Measurements from ENCODE around the gene ADGRE2. TPM values are rescaled to one million over a fixed set of nuclear protein-coding genes. Genes with fewer than 3 reads are reported as not detected.

ADGRE2 gene
- total RNA-seq, 1 donor from 2014 or later = 0.63 TPM

DNA sequence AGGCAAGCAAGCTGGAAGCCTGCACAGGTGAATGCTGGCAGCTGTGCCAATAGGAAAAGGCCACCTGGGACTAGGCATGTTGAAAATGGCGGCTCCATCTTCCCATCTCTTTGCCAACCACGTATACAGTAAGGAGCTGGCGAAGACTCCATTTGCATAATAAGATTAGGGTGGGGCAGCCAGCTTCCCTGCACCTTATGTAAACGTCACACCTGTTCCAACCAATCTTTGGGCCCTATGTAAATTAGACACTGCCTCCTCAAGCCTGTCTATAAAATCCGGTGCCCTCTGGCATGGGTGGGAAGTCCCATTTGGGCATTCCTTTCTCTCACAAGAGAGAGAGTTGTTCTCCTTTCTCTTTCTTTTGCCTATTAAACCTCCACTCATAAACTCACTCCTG lies 16.8 kb downstream of the ADGRE2 start:
- DNase-seq = no peak
- no peaks in the 10 kb centered on the region for H3K4me1 ChIP-seq
- no peak overlapping the region for H3K27ac ChIP-seq (replicated peaks)
- no peak overlapping the region for H3K4me3 ChIP-seq
- intact Hi-C loops (cut with micrococcal nuclease) = no loop called here
- no peaks in the 10 kb centered on the region for H3K36me3 ChIP-seq
- peaks cover 12% of the 10 kb centered on the region for H3K27me3 ChIP-seq (ENCODE audit: low read depth)
- TF ChIP-seq, protein P1, sequence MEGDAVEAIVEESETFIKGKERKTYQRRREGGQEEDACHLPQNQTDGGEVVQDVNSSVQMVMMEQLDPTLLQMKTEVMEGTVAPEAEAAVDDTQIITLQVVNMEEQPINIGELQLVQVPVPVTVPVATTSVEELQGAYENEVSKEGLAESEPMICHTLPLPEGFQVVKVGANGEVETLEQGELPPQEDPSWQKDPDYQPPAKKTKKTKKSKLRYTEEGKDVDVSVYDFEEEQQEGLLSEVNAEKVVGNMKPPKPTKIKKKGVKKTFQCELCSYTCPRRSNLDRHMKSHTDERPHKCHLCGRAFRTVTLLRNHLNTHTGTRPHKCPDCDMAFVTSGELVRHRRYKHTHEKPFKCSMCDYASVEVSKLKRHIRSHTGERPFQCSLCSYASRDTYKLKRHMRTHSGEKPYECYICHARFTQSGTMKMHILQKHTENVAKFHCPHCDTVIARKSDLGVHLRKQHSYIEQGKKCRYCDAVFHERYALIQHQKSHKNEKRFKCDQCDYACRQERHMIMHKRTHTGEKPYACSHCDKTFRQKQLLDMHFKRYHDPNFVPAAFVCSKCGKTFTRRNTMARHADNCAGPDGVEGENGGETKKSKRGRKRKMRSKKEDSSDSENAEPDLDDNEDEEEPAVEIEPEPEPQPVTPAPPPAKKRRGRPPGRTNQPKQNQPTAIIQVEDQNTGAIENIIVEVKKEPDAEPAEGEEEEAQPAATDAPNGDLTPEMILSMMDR (IDR thresholded peaks at IDR 0.05; ENCODE audit: borderline replicate concordance) = no peak
- peaks cover 24% of the 10 kb centered on the region for H3K9me3 ChIP-seq (replicated peaks)

DNA sequence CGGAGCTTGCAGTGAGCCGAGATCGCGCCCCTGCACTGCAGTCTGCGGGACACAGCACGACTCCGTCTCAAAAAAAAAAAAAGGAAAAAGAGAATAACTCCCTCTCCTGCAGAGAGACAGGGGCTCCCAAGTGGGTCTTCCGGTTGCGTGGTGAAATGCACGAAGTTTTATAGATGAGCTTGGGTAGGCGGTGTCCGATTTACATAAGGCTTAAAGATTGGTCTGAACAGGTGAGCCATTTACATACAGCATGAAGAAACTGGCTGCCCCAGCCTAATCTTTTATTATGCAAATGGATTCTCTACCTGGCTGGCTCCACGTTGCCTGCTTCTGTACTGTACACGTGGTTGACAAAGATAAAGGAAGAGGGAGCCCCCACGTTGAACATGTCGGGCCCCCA lies 19.5 kb downstream of the ADGRE2 start:
- H3K4me3 ChIP-seq = no peak overlapping the region
- TF ChIP-seq, protein P1 (IDR thresholded peaks at IDR 0.05; ENCODE audit: borderline replicate concordance) = no peak
- H3K4me1 ChIP-seq = no peaks in the 10 kb centered on the region
- no peak overlapping the region for H3K27ac ChIP-seq (replicated peaks)
- intact Hi-C loops (cut with micrococcal nuclease) = no loop called here
- no peaks in the 10 kb centered on the region for H3K36me3 ChIP-seq
- no peak for DNase-seq
- H3K9me3 ChIP-seq (replicated peaks) = peaks cover 24% of the 10 kb centered on the region
- peaks cover 15% of the 10 kb centered on the region for H3K27me3 ChIP-seq (ENCODE audit: low read depth)

DNA sequence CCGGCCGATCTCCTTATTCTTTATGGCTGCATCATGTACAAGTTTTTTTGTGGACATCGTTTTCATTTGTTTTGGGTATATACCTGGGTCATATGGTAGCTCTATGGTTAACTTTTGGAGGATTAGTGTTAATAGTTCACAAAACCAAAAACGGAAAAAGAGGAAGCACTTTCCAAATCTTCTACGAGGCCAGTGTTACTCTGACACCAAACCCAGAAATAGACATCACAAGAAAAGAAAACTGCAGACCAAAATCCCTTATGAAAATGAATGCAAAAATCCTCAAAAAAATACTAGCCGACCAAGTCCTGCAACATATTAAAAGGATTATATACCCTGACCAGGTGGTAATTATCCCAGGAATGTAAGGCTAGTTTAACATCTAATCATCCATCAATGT lies 29.8 kb downstream of the ADGRE2 start:
- Histone ChIP-seq H3K4me1 (no peaks in the 10 kb centered on the region), H3K36me3 (no peaks in the 10 kb centered on the region), H3K9me3 (replicated peaks) (peaks cover 8% of the 10 kb centered on the region), H3K4me3 (no peak overlapping the region), H3K27ac (replicated peaks) (no peak overlapping the region), H3K27me3 (ENCODE audit: low read depth) (no peaks in the 10 kb centered on the region)
- intact Hi-C loops (cut with micrococcal nuclease) = no loop called here
- DNase-seq = no peak
- TF ChIP-seq, protein P1 (IDR thresholded peaks at IDR 0.05; ENCODE audit: borderline replicate concordance) = no peak

DNA sequence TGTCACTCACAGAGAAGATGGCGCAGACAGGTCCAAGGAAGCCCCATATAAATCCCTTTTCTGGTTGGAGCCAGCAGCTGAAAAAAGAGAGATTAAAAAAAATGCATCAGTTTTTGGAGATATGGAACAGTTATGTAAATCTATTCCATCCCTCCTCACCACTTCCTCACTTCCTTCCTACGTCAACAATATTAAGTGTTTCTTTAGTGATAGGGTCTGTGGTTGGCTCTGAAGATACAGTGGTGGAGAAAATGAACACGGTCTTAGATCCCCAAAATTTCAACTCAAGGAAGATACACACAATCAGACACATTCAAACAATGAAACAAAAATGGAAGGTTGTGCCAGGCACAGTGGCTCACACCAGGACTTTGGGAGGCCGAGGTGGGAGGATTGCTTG lies 31.5 kb downstream of the ADGRE2 start:
- Histone ChIP-seq H3K9me3 (replicated peaks) (peaks cover 22% of the 10 kb centered on the region), H3K4me3 (no peak overlapping the region), H3K36me3 (no peaks in the 10 kb centered on the region), H3K27me3 (ENCODE audit: low read depth) (no peaks in the 10 kb centered on the region), H3K4me1 (no peaks in the 10 kb centered on the region), H3K27ac (replicated peaks) (no peak overlapping the region)
- no peak for DNase-seq
- TF ChIP-seq, protein P1 (IDR thresholded peaks at IDR 0.05; ENCODE audit: borderline replicate concordance) = no peak
- intact Hi-C loops (cut with micrococcal nuclease) = no loop called here

DNA sequence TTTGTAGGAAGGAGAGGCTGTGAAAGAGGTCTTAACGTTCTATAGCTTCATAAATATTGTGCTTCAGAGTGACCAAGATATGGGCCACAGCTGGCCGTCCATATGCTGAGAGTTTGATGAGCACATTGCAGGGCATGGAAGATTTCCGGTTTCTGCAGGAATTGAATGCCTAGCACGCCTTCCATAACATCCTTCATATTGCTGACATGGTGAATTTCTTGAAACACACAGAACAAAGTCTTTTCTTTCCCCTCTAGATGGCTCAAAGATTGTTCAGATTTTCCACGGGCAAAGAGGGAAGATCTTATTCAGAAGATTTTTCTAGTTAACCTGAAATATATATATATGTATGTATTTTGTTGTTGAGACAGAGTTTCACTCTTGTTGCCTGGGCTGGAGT lies 42.4 kb downstream of the ADGRE2 start:
- TF ChIP-seq, protein P1 (IDR thresholded peaks at IDR 0.05; ENCODE audit: borderline replicate concordance) = no peak
- H3K36me3 ChIP-seq = peaks cover 2% of the 10 kb centered on the region
- H3K27me3 ChIP-seq (ENCODE audit: low read depth) = no peaks in the 10 kb centered on the region
- intact Hi-C loops (cut with micrococcal nuclease) = no loop called here
- no peak for DNase-seq
- H3K27ac ChIP-seq (replicated peaks) = no peak overlapping the region
- no peaks in the 10 kb centered on the region for H3K4me1 ChIP-seq
- no peak overlapping the region for H3K4me3 ChIP-seq
- peaks cover 17% of the 10 kb centered on the region for H3K9me3 ChIP-seq (replicated peaks)

DNA sequence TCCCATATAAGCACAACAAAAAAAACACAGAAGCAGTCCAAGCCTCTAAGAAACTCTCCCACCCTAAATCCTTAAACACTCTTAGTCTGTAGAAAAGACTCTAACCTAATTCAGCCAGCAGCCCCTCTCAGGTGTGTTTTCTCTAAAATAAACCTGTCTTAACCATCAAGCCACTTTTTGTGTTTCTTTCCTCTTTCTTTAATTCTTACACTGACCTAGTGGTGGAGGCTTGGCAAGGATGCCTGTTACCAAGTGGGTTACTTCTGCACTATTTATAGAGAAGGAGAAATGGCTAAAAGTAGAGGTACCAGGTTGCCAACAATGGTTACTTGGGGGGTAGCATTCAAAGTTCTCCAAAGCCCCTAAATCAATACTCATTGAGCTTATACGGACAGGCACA lies 44.8 kb downstream of the ADGRE2 start:
- H3K27me3 ChIP-seq (ENCODE audit: low read depth) = no peaks in the 10 kb centered on the region
- H3K36me3 ChIP-seq = peaks cover 2% of the 10 kb centered on the region
- no peak overlapping the region for H3K27ac ChIP-seq (replicated peaks)
- no peaks in the 10 kb centered on the region for H3K4me1 ChIP-seq
- intact Hi-C loops (cut with micrococcal nuclease) = no loop called here
- no peak overlapping the region for H3K4me3 ChIP-seq
- DNase-seq = no peak
- H3K9me3 ChIP-seq (replicated peaks) = peaks cover 40% of the 10 kb centered on the region
- TF ChIP-seq, protein P1 (IDR thresholded peaks at IDR 0.05; ENCODE audit: borderline replicate concordance) = no peak

All from left ventricle myocardium inferior (tissue), 1 donor.